Retinal pigment epithelial cell (primary cell): ENCODE data around the gene TBC1D5.

ENCODE experiments used
- DNase-seq: peaks from one replicate; pipeline ENCODE4 v3.0.0-alpha.2; 2010; ENCODE audit warnings: low read depth
- H3K4me3 ChIP-seq: 2 replicates; pipeline ENCODE4 v1.5.1; 2011; ENCODE audit warnings: mild to moderate bottlenecking, low read length, control low read depth, moderate library complexity
- TF ChIP-seq, protein P1 (sequence below): conservative IDR thresholded peaks from 2 replicates; pipeline ENCODE4 v1.5.1; 2011; ENCODE audit warnings: low read depth, low read length, control low read depth, inconsistent platforms

The TBC1D5 gene

GRCh38 chr3:17187589-17188184, 554.7 kb downstream of the TBC1D5 start:
- no peak for DNase-seq
- no peak overlapping the region for H3K4me3 ChIP-seq
- TF ChIP-seq, protein P1, sequence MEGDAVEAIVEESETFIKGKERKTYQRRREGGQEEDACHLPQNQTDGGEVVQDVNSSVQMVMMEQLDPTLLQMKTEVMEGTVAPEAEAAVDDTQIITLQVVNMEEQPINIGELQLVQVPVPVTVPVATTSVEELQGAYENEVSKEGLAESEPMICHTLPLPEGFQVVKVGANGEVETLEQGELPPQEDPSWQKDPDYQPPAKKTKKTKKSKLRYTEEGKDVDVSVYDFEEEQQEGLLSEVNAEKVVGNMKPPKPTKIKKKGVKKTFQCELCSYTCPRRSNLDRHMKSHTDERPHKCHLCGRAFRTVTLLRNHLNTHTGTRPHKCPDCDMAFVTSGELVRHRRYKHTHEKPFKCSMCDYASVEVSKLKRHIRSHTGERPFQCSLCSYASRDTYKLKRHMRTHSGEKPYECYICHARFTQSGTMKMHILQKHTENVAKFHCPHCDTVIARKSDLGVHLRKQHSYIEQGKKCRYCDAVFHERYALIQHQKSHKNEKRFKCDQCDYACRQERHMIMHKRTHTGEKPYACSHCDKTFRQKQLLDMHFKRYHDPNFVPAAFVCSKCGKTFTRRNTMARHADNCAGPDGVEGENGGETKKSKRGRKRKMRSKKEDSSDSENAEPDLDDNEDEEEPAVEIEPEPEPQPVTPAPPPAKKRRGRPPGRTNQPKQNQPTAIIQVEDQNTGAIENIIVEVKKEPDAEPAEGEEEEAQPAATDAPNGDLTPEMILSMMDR, result no peak

DNA sequence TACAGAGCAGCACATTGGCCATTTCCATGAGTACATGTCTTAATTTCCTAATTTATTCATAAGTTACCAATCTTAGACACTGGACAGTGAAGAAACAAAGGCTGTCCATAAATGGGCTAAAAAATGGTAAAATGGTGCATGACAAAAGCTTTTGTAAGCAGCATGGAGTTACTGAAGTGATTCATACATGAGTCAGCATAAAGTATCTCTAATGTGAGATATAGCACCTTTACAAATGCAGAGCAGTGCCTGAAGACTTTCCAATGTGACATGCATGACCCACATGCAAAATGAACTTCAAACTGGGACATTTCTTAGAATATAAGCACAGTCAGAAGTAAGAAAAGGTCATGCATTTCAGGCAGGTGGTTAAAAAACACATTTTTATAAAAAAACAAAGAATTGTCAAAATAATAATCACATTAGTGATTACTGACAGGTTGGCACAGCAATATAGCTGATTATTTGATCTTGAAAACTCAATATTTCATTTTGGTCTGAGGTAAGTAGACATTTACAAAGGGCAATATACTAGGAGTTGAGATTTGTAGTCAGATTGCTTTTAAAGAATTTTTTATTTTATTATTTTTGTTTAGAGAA, 558.4 kb downstream of the TBC1D5 start:
- TF ChIP-seq, protein P1, result no peak
- DNase-seq, result no peak
- H3K4me3 ChIP-seq, result no peak overlapping the region

- TF ChIP-seq, protein P1, result no peak
- H3K4me3 ChIP-seq, result no peak overlapping the region
- peak; percentile 16 for DNase-seq
Observed at GRCh38 chr3:17182166-17182565, 560.3 kb downstream of the TBC1D5 start.

DNA sequence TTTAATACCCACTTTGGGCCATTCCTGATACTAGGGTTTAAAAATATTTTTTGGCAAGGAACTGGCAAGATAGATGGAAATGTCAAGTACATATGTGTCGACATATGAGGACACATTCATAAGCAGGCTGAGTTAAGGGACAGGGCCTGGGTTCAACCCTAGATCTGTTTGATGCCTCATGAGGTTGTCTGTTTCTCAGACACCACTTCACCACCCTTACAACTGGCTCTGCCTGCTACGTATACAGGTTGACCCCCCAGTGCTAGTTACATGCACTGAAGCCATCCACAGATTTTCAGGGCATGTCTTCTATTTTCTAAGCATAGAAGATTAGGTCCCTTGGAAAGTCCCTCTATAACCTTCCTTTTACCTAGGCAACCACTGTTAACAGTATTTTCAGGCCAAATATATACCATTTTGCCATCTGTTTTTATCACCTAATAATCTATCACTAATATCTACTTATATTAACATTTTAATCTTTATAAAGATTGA, 561.0 kb downstream of the TBC1D5 start:
- no peak overlapping the region for H3K4me3 ChIP-seq
- no peak for DNase-seq
- TF ChIP-seq, protein P1, result no peak

GRCh38 chr3:17179381-17180205, 562.8 kb downstream of the TBC1D5 start:
- H3K4me3 ChIP-seq, result no peak overlapping the region
- TF ChIP-seq, protein P1, result no peak
- peak; percentile 52 for DNase-seq

DNA sequence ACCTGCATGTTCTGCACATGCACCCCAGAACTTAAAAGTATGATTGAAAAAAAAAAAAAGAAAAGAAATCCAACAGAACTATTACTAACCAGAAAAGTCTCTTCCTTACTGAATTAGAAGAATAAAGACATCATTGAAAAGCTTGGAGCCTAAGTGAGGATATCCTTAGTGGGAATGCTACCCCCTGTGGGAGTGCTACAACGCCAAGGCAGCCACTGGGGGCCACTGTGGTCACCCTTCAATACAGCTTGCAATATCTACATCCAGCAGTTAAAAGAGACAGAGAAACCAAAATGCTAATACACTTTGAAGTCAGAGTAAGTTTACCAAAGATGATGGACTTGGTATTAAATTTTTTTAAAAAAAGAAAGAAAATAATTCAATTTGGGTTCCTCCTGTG, 565.7 kb downstream of the TBC1D5 start:
- H3K4me3 ChIP-seq, result no peak overlapping the region
- TF ChIP-seq, protein P1, result peak; percentile 13
- DNase-seq, result no peak
